Posterior vena cava (tissue), 2 donors: ENCODE data around the gene EXOC4. TPM values are rescaled to one million over a fixed set of nuclear protein-coding genes. Genes with fewer than 3 reads are reported as not detected.
"Not testable (repeated sequence)": the region's sequence is repeated elsewhere in the genome, so short reads cannot be mapped to it uniquely, and the experiment has no call there.

ENCODE experiments used
- DNase-seq: peaks from one replicate; pipeline ENCODE4 v3.0.0-alpha.2; 2020; ENCODE audit warnings: low spot score
- intact Hi-C, 2 donors: fragments of 100-400 bp; cut with DNase I; formaldehyde crosslinking; loops; one replicate each; pipeline versions ENCODE4 v1.14.1 to v1.14.2; 2022 to 2023
- total RNA-seq, 2 donors: library from RNA; stranded (reverse); fragmentation: NEBNext Ultra II Directional; extraction: Animal tissue kit (Norgen Biotek cat#: 25700); gene quantifications; one replicate each; pipeline ENCODE4 v1.2.1, GENCODE V29; 2021
- donor health status: DM: yes; HTN: yes; CAD: no.
- donor health status: DM: yes; HTN: yes; CAD: no.

EXOC4 gene
- total RNA-seq, 2 donors from 2014 or later, result 66.0 to 70.6 TPM

- no peak for DNase-seq
- intact Hi-C loops, result no loop called here
Observed at GRCh38 chr7:133887459-133887858, 634.6 kb downstream of the EXOC4 start.

DNA sequence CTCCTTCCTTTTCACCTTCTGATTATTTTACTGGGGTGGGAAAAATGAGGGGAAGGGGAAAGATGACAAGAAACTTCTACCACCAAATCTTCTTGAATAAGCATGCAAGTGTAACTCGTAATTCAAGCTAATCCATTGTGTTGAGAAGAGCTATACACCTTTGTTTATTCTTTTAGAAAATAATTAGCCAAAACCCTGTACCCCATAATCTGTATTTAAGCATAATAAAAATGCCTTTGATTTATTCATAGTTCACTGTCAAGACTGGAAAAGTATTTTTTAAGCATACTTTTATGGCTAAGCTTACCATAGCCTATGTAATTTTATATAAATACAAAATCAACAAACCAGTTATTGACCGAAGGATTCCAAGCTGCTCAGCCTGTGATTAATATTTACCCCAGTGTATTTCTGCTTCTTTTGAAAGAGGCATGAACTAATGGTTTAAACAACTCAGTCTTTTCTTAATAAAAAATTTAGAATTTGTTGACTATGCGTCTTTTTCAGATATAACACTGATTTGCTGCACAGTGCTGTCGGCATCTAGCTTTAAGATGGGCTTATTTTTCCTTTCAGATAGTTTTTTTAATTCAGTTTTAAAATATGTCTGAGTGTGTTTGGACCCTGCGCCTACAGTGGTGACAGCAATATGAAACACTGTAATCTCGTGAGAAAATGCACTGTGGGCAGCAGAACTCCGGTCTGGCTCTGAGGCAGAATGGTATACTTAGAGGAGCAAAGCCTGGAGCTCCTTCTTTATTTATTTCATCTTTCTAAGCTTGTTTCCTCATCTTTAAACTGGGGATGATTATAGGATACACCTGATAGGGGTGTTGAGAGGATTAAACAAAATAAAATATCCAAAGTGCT is 635.4 kb downstream of the EXOC4 start:
- intact Hi-C loops, result no loop called here
- DNase-seq, result no peak

DNA sequence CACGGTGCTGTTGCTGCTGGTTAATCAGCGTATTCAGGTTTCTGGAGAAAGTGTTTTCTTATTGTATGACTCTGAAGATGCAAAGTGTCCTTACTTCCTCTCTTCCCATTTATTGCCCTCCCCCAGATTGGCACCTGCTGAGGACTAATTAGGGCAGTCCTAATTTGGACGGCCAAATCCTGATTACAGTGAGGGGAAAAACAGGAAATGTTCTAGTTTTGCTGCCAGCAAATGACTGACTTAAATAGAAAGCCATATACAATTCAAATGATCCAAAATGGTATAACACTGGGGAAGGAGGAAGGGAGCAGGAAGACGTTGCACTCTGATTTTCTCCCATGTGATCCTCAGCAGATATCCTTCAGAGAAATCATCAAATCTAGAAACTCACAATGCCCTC is 651.9 kb downstream of the EXOC4 start:
- intact Hi-C loops, result loop anchor here in 1 of 2 donors (10.0 kb wide), 1 partner anchor 800 kb away; no protein-coding TSS in a partner anchor
- DNase-seq, result no peak

- intact Hi-C loops, result loop anchor here in 1 of 2 donors (10.0 kb wide), 1 partner anchor 802 kb away; no protein-coding TSS in a partner anchor
Observed at GRCh38 chr7:133906553-133906952, 653.7 kb downstream of the EXOC4 start.

GRCh38 chr7:133910761-133911160 is 657.9 kb downstream of the EXOC4 start:
- intact Hi-C loops, result no loop called here
- no peak for DNase-seq

More at GRCh38 chr7:133906553-133906952, 653.7 kb downstream of the EXOC4 start:
- not testable (repeated sequence) for DNase-seq

DNA sequence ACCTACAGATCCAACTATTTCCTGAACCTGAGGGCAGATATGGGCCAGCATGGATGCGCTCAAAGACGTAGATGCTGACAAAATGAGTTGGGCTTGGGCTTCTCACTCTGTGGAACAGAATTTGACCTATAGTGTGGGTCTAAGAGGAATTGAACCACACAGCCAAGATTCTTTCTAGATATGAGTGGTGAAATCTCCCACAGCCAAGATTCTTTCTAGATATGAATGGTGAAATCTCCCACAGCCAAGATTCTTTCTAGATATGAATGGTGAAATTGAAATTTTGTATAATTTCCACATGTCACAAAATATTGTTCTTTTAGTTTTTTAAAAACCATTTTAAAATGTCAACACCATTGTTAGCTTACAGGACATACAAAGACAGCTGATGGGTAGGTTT is 658.8 kb downstream of the EXOC4 start:
- intact Hi-C loops, result no loop called here
- DNase-seq, result no peak

- DNase-seq, result no peak
- intact Hi-C loops, result no loop called here
Observed at GRCh38 chr7:133912916-133913697, 660.2 kb downstream of the EXOC4 start.

- DNase-seq, result no peak
- intact Hi-C loops, result no loop called here
Observed at GRCh38 chr7:133916621-133917020, 663.7 kb downstream of the EXOC4 start.

GRCh38 chr7:133919810-133920209 is 666.9 kb downstream of the EXOC4 start:
- no peak for DNase-seq
- intact Hi-C loops, result no loop called here

DNA sequence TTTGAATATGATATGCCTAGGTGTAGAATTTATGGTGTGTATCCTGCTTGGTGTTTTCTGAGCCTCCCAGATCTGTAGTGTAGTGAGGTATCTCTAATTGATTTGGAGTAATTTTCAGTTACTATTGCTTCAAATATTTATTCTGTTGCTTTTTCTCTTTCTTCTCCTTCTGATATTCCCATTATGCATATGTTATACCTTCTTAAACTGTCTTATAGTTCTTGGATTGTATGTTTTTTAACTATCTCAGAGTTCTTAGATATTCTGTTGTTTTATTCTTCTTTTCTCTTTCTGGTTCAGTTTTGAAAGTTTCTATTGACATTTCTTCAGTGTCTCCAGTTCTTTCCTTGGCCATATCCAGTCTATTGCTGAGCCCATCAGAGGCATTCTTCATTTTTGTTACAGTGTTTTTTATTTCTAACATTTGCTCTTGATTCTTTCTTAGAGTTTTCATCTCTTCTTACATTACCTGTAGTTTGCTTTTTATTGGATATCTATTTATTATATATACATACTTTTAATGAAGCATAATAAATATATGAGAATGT is 668.8 kb downstream of the EXOC4 start:
- DNase-seq, result no peak
- intact Hi-C loops, result no loop called here

DNA sequence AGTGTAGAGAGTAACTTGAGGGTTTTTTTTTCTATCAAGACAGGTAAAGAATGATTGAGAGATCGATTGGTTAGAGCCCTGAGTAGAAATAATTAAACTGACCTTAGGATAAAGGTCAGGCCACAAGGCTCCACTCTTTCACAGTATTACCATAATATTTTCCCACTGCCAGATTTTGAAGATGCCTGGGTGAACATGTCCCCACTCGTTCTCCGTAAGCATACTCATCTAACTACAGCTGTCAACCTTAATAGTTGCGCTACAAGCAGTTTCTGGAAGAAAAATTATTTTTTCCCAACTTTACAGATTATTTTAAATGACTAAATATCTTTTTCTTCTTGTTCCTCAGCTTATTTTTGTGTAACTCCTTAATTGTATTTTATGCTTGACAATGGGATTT is 671.1 kb downstream of the EXOC4 start:
- intact Hi-C loops, result no loop called here
- DNase-seq, result no peak

GRCh38 chr7:133931053-133931452 is 678.2 kb downstream of the EXOC4 start:
- intact Hi-C loops, result no loop called here
- no peak for DNase-seq

DNA sequence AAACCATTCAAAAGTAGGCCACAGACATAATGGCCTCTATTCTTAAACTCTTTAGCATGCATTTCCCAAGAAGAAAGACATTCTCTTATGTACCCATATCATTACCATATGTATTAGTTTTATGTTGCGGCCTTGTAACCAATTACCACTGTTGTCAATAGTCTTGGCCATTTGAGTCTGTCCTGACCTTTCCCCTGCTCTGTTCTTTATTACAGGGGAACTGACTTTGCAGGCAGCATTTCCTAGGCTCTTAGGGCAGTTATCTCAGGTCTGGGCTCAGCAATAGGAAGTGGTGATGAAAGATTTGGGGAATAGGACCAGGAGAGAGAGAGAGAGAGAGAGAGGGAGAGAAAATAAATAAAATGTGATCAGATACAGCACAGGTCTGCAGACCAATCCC is 679.7 kb downstream of the EXOC4 start:
- no peak for DNase-seq

GRCh38 chr7:133934262-133934976 is 681.5 kb downstream of the EXOC4 start:
- no peak for DNase-seq
- intact Hi-C loops, result no loop called here

More for the DNA sequence above, 679.7 kb downstream of the EXOC4 start:
- intact Hi-C loops, result no loop called here

GRCh38 chr7:133934977-133935330 is 682.1 kb downstream of the EXOC4 start:
- intact Hi-C loops, result no loop called here
- DNase-seq, result no peak

GRCh38 chr7:133936074-133936473 is 683.2 kb downstream of the EXOC4 start:
- no peak for DNase-seq
- intact Hi-C loops, result no loop called here

- intact Hi-C loops, result no loop called here
Observed at GRCh38 chr7:133937786-133938185, 684.9 kb downstream of the EXOC4 start.

DNA sequence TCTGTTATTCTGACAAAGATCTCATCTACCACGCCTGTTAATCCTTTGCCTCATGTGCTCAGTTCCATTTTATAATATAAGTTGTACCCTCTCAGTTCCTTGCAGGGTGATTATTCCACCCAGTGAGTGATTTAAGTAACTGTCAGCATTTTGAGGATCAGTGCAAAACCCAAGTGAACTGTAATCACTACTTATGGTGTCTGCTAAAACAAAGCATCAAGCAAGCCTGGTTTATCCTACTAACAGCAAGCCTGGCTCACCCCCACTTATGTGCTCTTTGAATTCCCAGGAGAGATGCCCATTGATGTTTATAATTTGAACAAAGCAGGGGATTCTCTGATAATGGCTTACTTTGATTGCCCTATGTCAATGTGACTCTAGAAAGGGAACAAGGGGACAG is 687.5 kb downstream of the EXOC4 start:
- DNase-seq, result no peak
- intact Hi-C loops, result no loop called here

More at GRCh38 chr7:133937786-133938185, 684.9 kb downstream of the EXOC4 start:
- no peak for DNase-seq

DNA sequence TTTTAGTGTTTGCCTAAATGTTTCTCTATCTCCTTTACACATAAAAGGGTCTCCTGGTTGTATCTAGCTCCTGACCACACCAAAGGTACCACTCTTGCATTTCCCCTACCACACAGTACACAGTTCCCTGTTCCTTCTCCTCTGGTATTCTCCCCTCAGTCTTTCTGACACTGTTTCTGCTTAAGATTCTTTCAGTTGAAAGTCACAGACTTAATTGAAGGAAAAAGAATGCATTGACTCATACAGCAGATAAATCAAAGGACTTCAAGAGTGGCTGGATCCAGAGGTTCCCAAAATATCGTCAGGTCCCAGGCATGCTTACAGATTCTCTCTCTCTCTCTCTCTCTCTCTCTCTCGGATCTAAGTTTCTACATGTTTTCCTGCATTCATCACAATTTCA is 688.6 kb downstream of the EXOC4 start:
- DNase-seq, result no peak
- intact Hi-C loops, result no loop called here
